Mammary epithelial cell (primary cell): Measurements from ENCODE around the gene STARD5.

Source experiments
- CTCF ChIP-seq, 2 donors: IDR thresholded peaks in 1 of 2; conservative IDR thresholded peaks in 1 of 2; 2 replicates each; pipeline ENCODE4 v1.5.1; 2011 to 2012; ENCODE audit warnings: inconsistent platforms in 2 of 2, low read length in 2 of 2, mild to moderate bottlenecking in 2 of 2, control low read depth in 1 of 2, low read depth in 1 of 2; ENCODE audit not compliant: insufficient read depth in 1 of 2; ENCODE audit errors: extremely low read depth in 1 of 2
- EZH2 ChIP-seq: IDR thresholded peaks from 2 replicates; pipeline ENCODE4 v1.6.1; 2012; ENCODE audit warnings: low read length, inconsistent platforms, borderline replicate concordance

GRCh38 chr15:81323559-81323943, 390 bp downstream of the STARD5 start:
- TF ChIP-seq CTCF (conservative IDR thresholded peaks at IDR 0.05 in 1 of 2, IDR thresholded peaks at IDR 0.05 in 1 of 2; ENCODE audit: extremely low read depth in 1 of 2, insufficient read depth in 1 of 2, low read depth in 1 of 2, low read length in 2 of 2) (no peak), EZH2 (no peak)
